ENCODE measurements around the gene SBK3. TPM values are rescaled to one million over a fixed set of nuclear protein-coding genes. Genes with fewer than 3 reads are reported as not detected.
"Not testable (repeated sequence)": the region's sequence is repeated elsewhere in the genome, so short reads cannot be mapped to it uniquely, and the experiment has no call there.

The SBK3 gene
- total RNA-seq, 1 experiment from 2014 or later = 0.43 TPM

- Histone ChIP-seq H3K4me3 (no peak overlapping the region), H3K9me3 (no peaks in the 10 kb centered on the region), H3K36me3 (no peaks in the 10 kb centered on the region; the same call in 1 of the 2 replicates), H3K27me3 (no peaks in the 10 kb centered on the region)
- no peak for DNase-seq
Observed at GRCh38 chr19:55504981-55505380, 40.4 kb downstream of the SBK3 start.

DNA sequence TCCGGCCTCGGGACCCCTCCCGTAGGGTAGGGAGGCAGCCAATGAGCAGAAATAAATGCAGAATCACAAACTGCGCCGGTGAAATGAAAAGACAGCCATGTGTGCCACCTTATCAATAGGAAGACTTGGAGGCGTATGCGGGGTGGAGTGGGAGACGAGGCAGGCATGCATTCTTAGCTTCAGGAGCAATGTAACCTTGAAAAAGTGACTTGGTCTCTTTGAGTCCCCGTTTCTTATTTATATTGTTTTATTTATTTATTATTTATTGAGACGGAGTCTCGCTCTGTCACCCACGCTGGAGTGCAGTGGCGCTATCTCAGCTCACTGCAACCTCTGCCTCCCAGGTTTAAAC, 41.1 kb downstream of the SBK3 start:
- Histone ChIP-seq H3K36me3 (no peaks in the 10 kb centered on the region; the same call in 1 of the 2 replicates), H3K9me3 (no peaks in the 10 kb centered on the region), H3K27me3 (no peaks in the 10 kb centered on the region), H3K4me3 (peak overlapping the region; percentile 52)
- DNase-seq = no peak

GRCh38 chr19:55503502-55504251, 41.7 kb downstream of the SBK3 start:
- H3K4me3 ChIP-seq = peak overlapping the region; percentile 52
- H3K36me3 ChIP-seq = no peaks in the 10 kb centered on the region; the same call in 1 of the 2 replicates
- peak; percentile 87 for DNase-seq
- H3K27me3 ChIP-seq = no peaks in the 10 kb centered on the region
- no peaks in the 10 kb centered on the region for H3K9me3 ChIP-seq

DNA sequence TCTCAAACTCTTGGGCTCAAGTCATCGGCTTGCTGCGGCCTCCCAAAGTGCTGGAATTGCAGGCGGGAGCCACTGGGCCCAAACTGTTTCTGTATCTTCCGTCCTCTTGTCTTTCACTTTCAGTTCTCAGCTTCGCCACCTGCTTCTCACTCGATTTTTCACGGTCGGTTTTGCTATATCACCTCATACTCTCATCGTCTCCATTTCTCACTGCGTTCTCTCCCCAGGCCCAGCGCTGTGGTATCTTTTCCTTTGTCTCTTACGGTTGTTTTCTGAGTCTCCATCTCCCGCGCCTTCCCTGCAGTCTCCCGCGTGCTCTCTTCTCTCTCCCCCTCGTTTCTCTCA, 42.2 kb downstream of the SBK3 start:
- no peaks in the 10 kb centered on the region for H3K9me3 ChIP-seq
- no peaks in the 10 kb centered on the region for H3K27me3 ChIP-seq
- no peak overlapping the region for H3K4me3 ChIP-seq
- H3K36me3 ChIP-seq = no peaks in the 10 kb centered on the region; the same call in 1 of the 2 replicates
- DNase-seq = no peak

- no peak overlapping the region for H3K4me3 ChIP-seq
- no peak for DNase-seq
- no peaks in the 10 kb centered on the region for H3K27me3 ChIP-seq
- no peaks in the 10 kb centered on the region; the same call in 1 of the 2 replicates for H3K36me3 ChIP-seq
- no peaks in the 10 kb centered on the region for H3K9me3 ChIP-seq
Observed at GRCh38 chr19:55502197-55502952, 43.0 kb downstream of the SBK3 start.

GRCh38 chr19:55500368-55500952, 44.9 kb downstream of the SBK3 start:
- Histone ChIP-seq H3K36me3 (no peaks in the 10 kb centered on the region; the same call in 1 of the 2 replicates), H3K9me3 (no peaks in the 10 kb centered on the region), H3K27me3 (no peaks in the 10 kb centered on the region), H3K4me3 (no peak overlapping the region)
- DNase-seq = no peak

- DNase-seq = no peak
- Histone ChIP-seq H3K4me3 (no peak overlapping the region), H3K9me3 (no peaks in the 10 kb centered on the region), H3K27me3 (no peaks in the 10 kb centered on the region), H3K36me3 (no peaks in the 10 kb centered on the region; the same call in 1 of the 2 replicates)
Observed at GRCh38 chr19:55498246-55498840, 47.0 kb downstream of the SBK3 start.

- DNase-seq = no peak
- no peaks in the 10 kb centered on the region for H3K9me3 ChIP-seq
- no peaks in the 10 kb centered on the region for H3K36me3 ChIP-seq
- H3K4me3 ChIP-seq = no peak overlapping the region
- H3K27me3 ChIP-seq = no peaks in the 10 kb centered on the region
Observed at GRCh38 chr19:55497763-55498162, 47.6 kb downstream of the SBK3 start.

- not testable (repeated sequence) for H3K36me3 ChIP-seq, H3K9me3 ChIP-seq, H3K27me3 ChIP-seq, DNase-seq, H3K4me3 ChIP-seq
Observed at GRCh38 chr19:55496820-55497219, 48.5 kb downstream of the SBK3 start.

GRCh38 chr19:55495646-55496349, 49.5 kb downstream of the SBK3 start:
- DNase-seq = no peak
- H3K4me3 ChIP-seq = no peak overlapping the region

DNA sequence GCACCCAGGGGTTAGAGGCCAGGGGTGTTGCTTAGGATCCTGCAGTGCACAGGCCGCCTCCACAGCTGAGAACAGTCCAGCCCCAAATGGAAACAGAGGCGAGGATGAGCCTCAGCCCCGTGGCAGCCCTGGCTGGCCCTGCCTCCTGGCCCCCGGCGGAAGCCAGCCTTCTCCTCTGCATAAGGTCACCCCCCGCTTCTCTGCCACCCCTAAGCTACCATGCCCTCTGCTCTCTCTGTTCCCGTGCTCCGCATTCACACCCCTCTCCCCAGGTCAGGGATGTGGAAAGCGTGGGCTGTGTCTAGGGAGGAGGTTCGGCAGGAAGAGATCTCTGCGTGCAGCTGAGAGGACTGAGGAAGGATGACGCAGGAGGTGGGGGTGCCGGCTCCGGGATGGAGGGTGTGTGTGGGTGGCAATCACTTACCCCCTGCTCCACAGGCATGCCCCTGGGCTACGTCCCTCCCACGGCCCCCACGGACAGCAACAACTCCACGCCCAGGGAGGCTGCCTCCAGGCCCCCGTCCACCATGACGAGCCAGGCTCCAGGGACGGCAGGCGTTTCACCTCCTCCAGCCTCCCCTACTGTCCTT, 51.1 kb downstream of the SBK3 start:
- Histone ChIP-seq H3K4me3 (no peak overlapping the region), H3K36me3 (no peaks in the 10 kb centered on the region), H3K27me3 (no peaks in the 10 kb centered on the region), H3K9me3 (no peaks in the 10 kb centered on the region)
- DNase-seq = no peak

More at GRCh38 chr19:55495646-55496349, 49.5 kb downstream of the SBK3 start:
- Histone ChIP-seq H3K27me3 (no peaks in the 10 kb centered on the region), H3K36me3 (no peaks in the 10 kb centered on the region), H3K9me3 (no peaks in the 10 kb centered on the region)

DNA sequence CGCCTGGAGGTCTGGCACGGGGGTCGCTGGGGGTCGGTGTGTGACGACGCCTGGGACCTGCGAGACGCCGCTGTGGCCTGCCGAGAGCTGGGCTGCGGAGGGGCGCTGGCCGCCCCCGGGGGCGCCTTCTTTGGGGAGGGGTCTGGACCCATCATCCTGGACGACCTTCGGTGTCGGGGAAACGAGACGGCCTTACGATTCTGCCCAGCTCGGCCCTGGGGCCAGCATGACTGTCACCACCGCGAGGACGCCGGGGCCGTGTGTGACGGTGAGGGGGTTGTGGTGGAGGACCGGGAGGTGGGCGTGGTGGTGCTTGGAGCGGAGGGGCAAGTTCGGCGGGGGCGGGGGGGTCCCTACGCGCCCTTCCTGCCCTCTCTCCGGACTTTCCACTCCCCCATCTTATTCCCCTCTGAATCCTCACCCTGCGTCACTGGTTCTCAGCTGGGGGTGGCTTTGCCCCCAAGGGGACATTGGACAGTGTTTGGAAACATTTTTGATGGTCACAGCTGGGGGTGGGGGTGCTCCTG, 51.6 kb downstream of the SBK3 start:
- Histone ChIP-seq H3K9me3 (no peaks in the 10 kb centered on the region), H3K4me3 (no peak overlapping the region), H3K36me3 (no peaks in the 10 kb centered on the region), H3K27me3 (no peaks in the 10 kb centered on the region)
- no peak for DNase-seq

- peak; percentile 65 for DNase-seq
- H3K27me3 ChIP-seq = no peaks in the 10 kb centered on the region
- no peak overlapping the region for H3K4me3 ChIP-seq
Observed at GRCh38 chr19:55493052-55493644, 52.2 kb downstream of the SBK3 start.

GRCh38 chr19:55492362-55492944, 52.9 kb downstream of the SBK3 start:
- no peaks in the 10 kb centered on the region for H3K36me3 ChIP-seq
- H3K4me3 ChIP-seq = no peak overlapping the region
- no peak for DNase-seq
- H3K9me3 ChIP-seq = no peaks in the 10 kb centered on the region
- H3K27me3 ChIP-seq = no peaks in the 10 kb centered on the region

More at GRCh38 chr19:55493052-55493644, 52.2 kb downstream of the SBK3 start:
- H3K36me3 ChIP-seq = no peaks in the 10 kb centered on the region
- no peaks in the 10 kb centered on the region for H3K9me3 ChIP-seq

DNA sequence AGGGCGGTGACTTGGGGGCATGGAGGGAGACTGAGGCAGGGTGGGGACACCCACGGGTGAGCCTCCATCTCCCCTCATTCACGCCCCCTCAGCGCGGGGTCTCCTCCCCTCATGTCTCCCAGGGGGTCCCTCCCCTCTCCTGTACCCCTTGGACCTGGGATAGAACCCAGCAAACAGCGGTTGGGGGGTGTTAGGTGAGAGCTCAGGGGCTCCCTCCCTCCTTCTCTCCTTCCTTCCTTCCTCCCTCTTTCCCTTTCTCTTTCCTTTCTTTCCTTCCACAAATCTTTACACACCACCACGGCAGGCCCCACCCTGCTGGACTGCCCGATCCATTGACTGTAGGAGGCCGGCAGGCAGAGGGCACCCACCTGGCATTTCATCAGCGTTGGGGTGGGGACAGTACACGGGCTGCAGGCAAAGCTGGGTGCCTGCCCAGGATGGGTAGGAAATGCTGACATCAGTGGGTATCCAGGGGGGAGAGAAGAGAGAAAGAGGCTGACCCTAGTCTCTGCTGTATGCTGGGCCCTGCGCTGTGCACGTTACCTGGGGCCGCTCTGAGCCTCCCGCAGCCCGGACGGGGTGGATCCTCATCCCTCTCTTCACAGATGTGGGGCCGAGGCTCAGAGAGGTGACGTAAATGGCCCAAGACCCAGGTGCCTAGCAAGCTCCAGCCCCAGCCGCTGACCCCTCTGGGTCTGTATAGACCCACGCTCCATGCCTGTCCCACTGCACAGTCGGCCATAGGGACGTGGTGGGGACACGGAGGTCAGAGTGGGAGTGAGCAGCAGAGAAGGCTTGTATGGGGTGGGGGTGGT, 53.6 kb downstream of the SBK3 start:
- Histone ChIP-seq H3K4me3 (no peak overlapping the region), H3K9me3 (no peaks in the 10 kb centered on the region), H3K36me3 (no peaks in the 10 kb centered on the region), H3K27me3 (no peaks in the 10 kb centered on the region)
- peak; percentile 72 for DNase-seq

All from MG63 (cell line).